Astrocyte of the spinal cord (primary cell): ENCODE results near the gene CDK19.

Source experiments
- DNase-seq: peaks from one replicate; pipeline ENCODE4 v3.0.0; 2011; ENCODE audit warnings: low read depth, low spot score
- H3K4me3 ChIP-seq: 2 replicates; pipeline ENCODE4 v1.5.1; 2011; ENCODE audit warnings: low read depth, mild to moderate bottlenecking, low read length, moderate library complexity
- in situ Hi-C: cut with HindIII; loops from 2 replicates; pipeline ENCODE4 v1.10.0; 2017; ENCODE audit warnings: low sequenced_read_pairs
- TF ChIP-seq, protein P1 (sequence below): IDR thresholded peaks from 2 replicates; pipeline ENCODE4 v1.5.1; 2012; ENCODE audit warnings: low read depth, mild to moderate bottlenecking, low read length, inconsistent platforms

Gene CDK19

DNA sequence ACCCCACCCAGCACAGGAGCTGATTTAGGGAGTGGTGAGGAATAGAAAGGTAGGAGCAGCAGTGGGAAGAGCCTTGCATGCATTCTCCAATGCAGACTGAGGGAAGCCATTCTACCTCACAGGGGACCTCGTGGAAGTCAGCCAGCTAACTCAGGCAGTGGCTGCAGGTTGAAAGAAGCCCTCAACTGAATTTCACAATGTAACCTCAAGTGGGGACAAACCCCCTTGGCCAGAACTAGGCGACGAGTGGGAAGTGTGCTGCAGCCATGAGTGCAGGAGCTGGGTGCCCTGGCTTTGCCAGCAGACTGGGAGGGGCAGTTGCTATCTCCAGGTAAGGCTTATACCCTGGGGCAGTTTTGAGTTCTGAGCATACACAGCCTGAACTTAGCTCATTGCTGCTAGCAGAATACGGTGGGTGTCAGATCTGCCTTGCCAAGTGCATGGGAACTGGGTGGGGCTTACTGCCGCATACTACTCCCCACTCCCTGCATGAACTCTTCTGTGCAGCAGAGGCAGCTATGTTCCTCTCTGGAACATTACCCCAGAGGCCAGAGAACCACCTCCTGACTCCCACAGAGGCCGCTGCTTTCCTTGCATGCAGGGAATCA lies 126.5 kb downstream of the CDK19 start:
- no peak overlapping the region for H3K4me3 ChIP-seq
- in situ Hi-C loops = no loop called here
- DNase-seq = no peak

DNA sequence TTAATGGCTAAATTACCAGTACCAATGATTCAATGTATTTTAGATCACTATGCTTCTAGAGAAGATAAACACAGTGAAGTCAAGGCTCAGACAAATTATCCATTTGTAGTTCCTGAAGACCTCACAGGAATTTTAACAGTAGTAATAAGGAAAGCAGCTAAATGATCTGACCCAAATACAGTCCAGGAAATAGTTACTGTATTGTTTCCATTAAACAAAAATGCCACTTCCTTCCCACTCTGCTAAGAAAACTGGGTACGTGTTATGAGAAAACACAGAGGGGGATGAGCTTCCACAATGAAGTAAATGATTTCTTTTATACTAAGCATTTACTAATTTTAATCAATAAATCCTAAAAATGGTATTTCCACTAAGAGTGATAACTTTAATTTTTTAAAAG lies 127.9 kb downstream of the CDK19 start:
- TF ChIP-seq, protein P1, sequence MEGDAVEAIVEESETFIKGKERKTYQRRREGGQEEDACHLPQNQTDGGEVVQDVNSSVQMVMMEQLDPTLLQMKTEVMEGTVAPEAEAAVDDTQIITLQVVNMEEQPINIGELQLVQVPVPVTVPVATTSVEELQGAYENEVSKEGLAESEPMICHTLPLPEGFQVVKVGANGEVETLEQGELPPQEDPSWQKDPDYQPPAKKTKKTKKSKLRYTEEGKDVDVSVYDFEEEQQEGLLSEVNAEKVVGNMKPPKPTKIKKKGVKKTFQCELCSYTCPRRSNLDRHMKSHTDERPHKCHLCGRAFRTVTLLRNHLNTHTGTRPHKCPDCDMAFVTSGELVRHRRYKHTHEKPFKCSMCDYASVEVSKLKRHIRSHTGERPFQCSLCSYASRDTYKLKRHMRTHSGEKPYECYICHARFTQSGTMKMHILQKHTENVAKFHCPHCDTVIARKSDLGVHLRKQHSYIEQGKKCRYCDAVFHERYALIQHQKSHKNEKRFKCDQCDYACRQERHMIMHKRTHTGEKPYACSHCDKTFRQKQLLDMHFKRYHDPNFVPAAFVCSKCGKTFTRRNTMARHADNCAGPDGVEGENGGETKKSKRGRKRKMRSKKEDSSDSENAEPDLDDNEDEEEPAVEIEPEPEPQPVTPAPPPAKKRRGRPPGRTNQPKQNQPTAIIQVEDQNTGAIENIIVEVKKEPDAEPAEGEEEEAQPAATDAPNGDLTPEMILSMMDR = no peak
- in situ Hi-C loops = no loop called here
- no peak for DNase-seq
- H3K4me3 ChIP-seq = no peak overlapping the region

More for the DNA sequence above, 126.5 kb downstream of the CDK19 start:
- TF ChIP-seq, protein P1 = no peak

DNA sequence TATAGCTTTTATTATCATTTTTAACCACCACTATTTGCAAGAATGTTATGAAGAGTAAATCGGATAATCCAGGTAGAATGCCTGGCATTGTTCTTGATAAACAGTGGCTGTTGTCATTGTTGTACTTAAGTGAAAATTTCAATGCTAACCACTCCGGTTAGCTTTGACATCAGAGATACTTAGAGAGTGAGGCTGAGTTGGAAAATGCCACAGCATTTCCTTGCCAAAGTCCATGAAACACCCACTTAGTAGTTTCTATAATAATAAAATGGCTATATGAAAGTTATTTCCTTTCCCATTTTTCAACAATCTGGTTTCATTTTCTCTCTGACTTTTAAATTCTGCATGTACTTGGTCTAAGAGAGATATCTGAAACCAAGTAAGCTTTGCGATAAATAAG lies 132.0 kb downstream of the CDK19 start:
- TF ChIP-seq, protein P1 = no peak
- H3K4me3 ChIP-seq = no peak overlapping the region
- in situ Hi-C loops = no loop called here
- no peak for DNase-seq

DNA sequence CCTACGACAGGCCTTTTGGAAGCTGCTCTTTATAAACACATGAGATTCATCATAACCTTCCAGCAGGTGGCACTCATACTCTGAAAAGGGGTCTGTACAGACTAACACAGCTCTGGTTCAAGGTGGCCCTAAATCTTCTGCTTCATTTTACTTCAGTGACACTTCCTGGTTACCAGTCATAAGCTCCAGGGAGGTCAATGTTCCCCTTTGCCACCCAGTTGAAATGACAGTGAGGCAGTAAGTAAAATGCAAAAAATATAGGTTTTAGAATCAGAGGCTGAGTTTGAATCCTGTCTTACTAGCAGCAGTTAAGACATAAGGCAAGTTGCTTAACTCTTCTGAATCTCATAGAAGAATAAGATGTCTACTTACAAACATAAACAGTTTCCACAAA lies 132.8 kb downstream of the CDK19 start:
- peak; percentile 85 for DNase-seq
- TF ChIP-seq, protein P1 = peak; percentile 52
- no peak overlapping the region for H3K4me3 ChIP-seq
- in situ Hi-C loops = no loop called here

DNA sequence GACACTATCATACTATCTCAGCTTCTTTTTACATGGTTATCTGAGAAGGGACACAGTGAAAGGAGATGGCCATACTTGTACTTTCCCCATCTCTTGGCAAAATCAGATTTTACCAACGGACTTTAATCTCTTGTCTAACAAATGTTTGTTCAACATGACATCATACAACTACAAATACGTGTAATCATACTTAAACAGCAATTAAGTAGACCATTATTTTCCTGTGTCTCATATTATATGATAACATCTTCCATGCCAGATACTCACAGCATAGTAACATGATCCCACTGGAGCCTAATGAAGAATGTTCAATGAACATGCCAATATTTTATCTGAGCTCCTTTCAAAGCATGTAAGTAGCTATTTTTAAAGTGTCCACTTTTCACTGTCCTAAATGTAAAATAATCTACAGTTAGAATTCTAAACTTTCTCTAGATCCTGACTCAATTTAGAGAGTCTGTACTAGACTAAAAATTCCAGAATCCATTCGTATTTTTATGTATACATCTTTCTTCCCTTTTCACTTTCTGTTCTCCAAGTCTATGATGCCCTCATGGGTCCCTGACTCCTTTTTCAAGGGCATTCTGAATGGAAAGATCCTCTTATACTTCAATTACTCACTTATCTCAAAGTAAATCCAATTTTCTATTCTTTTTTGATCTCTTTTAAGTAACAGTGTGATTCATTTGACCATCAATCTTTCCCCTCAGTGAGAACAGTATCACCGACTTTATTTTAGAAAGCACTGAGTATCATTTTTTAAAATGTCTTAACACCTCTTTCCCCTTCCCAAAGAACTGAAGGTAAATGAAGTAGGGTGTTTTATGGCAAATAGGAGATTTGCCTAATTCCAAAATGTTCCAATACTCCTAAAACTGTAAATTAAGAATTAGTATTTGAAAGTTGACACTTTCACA lies 133.5 kb downstream of the CDK19 start:
- no peak for DNase-seq
- H3K4me3 ChIP-seq = no peak overlapping the region
- TF ChIP-seq, protein P1 = no peak
- in situ Hi-C loops = no loop called here

DNA sequence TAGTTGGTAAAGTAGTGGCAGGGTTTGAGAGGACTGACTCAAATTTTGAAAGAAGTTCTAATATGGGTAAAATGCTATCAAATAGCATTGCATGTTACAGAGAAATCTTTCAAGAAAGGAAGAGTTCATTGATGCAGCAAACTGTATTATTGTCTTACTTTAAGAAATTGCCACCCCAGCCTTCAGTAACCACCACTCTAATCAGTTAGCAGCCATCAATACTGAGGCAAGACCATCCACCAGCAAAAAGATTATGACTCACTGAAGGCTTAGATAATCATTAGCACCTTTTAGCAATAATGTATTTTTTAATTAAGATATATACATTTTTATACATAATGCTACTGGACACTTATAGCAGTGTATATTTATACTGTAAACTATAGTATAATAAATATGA lies 138.9 kb downstream of the CDK19 start:
- TF ChIP-seq, protein P1 = no peak
- H3K4me3 ChIP-seq = no peak overlapping the region
- in situ Hi-C loops = no loop called here
- DNase-seq = no peak
